COLO668 (cell line): ENCODE data around the gene EXD3.

Source experiments
- DNase-seq: peaks from one replicate; lab custom pipeline; 2025; ENCODE audit not compliant: unreplicated experiment; lab: John Stamatoyannopoulos, UW

The EXD3 gene

DNA sequence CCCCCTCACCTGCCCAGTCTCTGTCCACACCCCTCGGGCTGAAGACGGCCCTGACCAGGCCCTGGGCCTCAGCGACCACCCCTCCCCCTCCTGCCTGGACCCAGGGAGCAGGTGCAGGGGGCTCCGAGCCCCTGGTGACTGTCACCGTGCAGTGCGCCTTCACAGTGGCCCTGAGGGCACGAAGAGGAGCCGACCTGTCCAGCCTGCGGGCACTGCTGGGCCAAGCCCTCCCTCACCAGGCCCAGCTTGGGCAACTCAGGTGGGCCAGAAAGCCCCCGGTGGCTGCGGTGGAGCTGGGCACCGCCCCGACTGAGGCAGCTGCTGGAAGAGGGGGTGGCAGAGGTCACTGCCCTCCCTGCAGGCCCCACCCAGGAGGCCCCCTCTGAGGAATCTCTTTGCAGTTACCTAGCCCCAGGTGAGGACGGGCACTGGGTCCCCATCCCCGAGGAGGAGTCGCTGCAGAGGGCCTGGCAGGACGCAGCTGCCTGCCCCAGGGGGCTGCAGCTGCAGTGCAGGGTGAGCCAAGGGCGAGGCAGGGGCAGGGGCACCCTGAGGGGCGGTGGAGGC, 10.5 kb upstream of the EXD3 start:
- DNase-seq: no peak

- DNase-seq: no peak
Observed at GRCh38 chr9:137432687-137433348, 9.9 kb upstream of the EXD3 start.

GRCh38 chr9:137431416-137431931, 8.5 kb upstream of the EXD3 start:
- peak; percentile 38 for DNase-seq

DNA sequence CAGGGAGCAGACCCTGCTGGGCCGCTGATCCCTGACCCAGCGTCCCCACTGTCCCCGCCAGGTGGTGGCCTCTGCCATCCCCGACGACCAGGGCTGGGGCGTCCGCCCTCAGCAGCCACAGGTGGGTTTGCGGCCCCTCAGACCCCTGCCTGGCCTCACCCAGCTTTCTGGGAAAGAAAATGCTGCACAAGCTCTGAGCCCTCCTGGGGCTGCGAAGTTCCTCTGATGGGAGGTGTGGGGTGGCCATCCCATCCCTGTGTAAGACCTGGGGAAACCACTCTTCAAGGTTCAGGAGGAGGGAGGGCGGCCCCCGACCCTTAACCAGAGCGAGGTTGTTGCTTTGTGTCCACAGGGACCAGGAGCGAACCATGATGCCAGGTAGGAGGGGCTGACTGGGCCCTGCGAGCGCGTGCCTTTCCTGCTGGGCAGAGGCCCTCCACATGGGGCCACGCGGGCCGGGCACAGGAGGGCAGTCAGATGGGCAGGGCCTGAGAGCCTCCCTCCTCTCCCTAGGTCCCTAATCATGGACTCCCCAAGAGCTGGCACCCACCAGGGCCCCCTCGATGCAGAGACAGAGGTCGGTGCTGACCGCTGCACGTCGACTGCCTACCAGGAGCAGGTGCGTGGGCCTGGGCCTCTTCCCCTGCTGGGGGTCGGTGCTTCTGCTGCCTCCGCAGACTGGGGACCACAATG, 7.9 kb upstream of the EXD3 start:
- DNase-seq: no peak

GRCh38 chr9:137429974-137430722, 7.2 kb upstream of the EXD3 start:
- peak; percentile 66 for DNase-seq

- no peak for DNase-seq
Observed at GRCh38 chr9:137429546-137429890, 6.6 kb upstream of the EXD3 start.

- DNase-seq: no peak
Observed at GRCh38 chr9:137428841-137429545, 6.0 kb upstream of the EXD3 start.

DNA sequence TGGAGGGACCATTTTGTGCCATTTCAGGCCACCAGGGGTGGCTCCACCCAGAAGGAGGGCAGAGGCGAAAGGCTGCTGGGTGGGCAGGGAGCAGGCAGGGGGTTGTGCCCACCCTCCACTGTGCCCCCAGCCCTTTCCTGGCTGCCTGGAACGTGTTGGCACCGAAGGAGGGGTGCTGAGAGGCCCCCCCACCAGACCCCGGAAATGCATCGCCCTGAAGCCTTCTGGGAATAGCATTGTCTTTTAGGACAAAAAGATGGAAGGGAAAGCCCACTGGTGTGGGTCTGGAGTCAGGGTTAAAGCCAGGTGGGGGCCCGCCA, 5.3 kb upstream of the EXD3 start:
- no peak for DNase-seq

DNA sequence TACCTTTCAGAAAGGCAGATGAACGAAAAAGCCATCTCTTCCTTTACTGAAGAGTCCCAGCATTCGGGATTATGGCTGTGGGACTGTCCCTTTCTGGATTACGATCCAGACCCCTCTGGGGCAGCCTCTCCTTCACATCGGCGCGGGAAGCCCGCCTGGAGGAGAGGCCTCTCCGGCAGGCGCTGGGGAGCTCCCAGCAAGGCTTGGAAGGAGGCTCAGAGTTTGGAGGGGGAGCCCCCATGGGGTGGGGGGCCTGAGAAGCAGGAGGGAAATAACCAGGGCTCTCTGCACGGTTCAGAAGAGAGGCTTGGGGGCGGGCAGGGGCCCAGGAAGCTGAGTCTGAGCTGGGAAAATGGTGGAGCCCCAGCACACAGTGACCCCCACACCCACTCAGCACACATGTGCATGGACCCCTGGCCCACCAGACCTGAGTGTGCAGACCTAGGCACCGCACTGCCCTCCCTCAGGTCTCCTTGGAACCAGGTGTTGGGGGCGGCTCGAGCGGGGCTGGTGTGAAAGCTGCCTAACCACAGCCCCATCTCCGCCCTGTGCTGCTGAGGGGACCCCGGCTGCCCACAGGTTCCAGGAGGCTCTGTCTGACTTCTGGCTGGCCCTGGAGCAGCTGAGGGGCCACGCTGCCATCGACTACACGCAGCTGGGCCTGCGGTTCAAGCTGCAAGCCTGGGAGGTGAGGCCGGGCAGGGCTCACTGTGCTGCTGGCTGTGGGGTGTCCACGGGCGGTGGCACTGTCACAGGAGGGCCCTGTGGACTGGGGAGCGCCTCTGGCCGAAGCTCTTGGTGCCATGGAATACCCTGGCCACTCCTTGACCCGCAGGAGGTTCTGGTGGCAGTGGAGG, 4.7 kb upstream of the EXD3 start:
- no peak for DNase-seq

- no peak for DNase-seq
Observed at GRCh38 chr9:137426018-137426681, 3.2 kb upstream of the EXD3 start.

DNA sequence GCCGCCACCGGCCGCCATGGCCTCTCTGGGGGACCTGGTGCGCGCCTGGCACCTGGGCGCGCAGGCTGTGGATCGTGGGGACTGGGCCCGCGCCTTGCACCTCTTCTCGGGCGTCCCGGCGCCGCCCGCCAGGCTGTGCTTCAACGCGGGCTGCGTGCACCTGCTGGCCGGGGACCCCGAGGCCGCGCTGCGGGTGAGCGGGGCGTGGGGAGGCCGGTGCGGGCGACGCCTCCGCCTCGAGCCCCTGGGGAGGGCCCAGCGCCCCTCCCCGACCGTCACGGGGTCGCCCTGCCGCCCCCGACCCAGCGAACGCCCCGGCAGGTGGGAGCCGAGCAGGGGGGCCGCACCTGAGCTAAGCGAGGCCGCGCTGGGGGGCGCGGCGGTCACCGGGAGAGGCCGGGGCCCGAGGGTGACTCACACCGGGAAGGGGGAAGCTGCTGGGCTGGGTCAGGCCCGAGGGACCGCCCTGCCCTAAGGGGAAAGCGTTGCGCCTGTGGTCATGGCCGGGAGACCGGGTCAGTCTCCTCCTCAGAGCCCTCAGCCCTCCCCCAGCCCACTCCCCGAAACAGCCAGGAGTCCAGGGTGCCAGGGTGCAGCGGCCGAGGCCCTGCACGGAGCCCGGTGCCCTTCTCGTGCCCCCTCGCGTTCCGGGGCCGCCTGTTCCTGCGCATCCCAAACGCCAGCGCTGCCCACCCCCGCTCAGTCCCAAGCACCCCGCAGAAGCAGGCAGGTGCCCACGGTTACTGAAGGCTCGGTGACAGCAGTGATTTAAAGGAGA, 741 bp upstream of the EXD3 start:
- DNase-seq: peak; percentile 64

- no peak for DNase-seq
Observed at GRCh38 chr9:137421838-137422603, 941 bp downstream of the EXD3 start.

GRCh38 chr9:137417161-137418021, 5.6 kb downstream of the EXD3 start:
- no peak for DNase-seq

GRCh38 chr9:137416563-137417151, 6.3 kb downstream of the EXD3 start:
- no peak for DNase-seq

GRCh38 chr9:137416006-137416562, 6.9 kb downstream of the EXD3 start:
- DNase-seq: no peak

DNA sequence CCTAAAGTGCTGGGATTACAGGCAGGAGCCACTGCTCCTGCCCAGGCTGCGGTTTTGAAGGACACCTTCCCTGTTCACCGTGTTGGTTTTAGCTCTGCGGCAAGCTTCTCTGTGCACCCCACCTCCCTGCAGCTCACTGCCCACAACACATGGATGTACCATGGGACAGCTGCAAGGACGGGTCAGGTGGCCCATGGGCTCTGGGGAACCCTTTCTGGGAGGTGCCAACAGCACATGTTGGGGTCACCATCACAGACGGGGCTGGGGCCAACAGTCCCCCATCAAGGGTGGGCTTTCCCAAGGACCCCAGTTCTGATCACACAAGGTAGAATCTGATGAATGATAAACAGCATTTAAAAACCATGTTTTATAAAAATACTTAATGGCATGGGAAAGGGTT, 7.5 kb downstream of the EXD3 start:
- DNase-seq: no peak

DNA sequence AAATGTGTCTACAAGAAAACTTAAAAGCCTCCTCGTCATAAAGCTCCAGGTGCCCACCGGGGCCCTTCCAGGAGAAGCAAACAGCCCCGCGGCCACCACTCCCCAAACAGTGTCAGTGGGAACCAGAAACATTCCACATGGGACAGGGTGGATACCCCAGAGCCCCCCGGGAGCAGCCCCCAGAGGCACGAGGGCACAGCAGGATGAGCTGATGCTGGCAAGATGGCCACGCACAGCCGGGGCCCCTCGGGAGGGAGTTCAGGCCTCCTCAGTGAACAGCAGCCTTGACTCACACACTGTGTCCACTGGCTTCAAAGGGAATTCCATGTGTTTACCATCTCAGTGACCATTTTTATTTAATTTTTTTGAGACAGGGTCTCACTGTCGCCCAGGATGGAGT, 10.5 kb downstream of the EXD3 start:
- no peak for DNase-seq
